ENCODE results near the gene CBX8. TPM values are rescaled to one million over a fixed set of nuclear protein-coding genes. Genes with fewer than 3 reads are reported as not detected.

Gene CBX8
- total and polyA plus RNA-seq, 2 of the 13 experiments (the other 11 are each of a cell fraction or from before 2014, with no cell fraction given): 0.34 to 12.6 TPM

DNA sequence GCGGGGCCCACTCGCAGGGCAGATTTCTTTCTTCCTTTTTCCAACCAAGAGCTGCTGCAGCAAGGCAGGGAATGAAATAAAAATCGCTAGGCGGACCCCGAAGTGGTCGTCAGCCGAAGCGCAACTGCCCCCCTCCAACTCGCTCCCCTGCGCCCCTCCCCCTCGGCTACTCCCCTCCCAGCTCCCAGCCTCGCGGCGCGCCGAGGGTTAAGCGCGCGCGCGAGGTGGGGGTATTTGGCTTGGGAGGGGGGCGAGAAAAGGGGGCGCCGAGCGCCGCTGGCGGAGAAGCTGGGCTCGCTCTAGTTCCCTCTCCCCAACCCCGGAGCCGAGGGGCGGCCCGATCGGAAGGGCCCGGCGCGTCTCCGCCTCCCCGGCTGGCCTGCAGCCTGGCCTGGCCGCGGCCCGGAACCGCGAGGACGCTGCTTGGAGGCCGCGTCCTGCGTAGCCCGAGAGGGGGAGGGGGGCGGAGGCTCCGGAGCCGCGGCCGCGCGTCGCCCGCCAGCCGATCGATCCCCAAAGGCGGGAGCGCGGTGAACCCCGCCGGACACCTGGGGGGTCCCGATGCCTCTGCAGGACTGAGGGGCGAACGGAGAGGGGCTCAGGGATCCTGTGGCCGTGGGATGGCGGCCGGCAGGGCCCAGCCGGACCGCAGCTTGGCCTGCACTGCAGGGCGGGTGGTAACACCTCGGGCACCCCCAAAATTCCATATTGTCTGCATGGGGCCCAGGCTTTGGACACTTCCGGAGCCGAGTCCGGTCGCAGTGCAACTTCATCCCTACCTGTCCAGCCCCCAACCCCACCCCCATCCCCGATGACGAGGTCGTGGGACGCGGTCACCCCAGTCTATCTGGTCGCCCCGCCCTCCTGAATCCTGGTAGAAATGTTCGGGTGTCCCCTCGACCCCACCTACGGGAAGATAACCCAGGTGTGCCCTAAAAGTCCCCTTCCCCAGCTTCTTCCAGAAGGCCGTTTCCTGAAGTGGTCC lies 47.2 kb upstream of the CBX8 start (continued):
- TF ChIP-seq, protein P1, sequence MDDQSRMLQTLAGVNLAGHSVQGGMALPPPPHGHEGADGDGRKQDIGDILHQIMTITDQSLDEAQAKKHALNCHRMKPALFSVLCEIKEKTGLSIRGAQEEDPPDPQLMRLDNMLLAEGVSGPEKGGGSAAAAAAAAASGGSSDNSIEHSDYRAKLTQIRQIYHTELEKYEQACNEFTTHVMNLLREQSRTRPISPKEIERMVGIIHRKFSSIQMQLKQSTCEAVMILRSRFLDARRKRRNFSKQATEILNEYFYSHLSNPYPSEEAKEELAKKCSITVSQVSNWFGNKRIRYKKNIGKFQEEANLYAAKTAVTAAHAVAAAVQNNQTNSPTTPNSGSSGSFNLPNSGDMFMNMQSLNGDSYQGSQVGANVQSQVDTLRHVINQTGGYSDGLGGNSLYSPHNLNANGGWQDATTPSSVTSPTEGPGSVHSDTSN (CRISPR knock-in tag; IDR thresholded peaks at IDR 0.05; ENCODE audit: borderline replicate concordance): no peak
- peak; percentile 47; the same call in 1 of the 2 replicates for TF ChIP-seq HES4 (CRISPR knock-in tag; IDR thresholded peaks at IDR 0.05; ENCODE audit: borderline replicate concordance)
- peak; percentile 80 for TF ChIP-seq SALL1 (CRISPR knock-in tag; IDR thresholded peaks at IDR 0.05)
- peak; percentile 2; the same call in 1 of the 2 replicates for TF ChIP-seq HNF4A (CRISPR knock-in tag; IDR thresholded peaks at IDR 0.05)
- no peak for TF ChIP-seq NR3C1 (CRISPR knock-in tag; IDR thresholded peaks at IDR 0.05)
- TF ChIP-seq, protein P2, sequence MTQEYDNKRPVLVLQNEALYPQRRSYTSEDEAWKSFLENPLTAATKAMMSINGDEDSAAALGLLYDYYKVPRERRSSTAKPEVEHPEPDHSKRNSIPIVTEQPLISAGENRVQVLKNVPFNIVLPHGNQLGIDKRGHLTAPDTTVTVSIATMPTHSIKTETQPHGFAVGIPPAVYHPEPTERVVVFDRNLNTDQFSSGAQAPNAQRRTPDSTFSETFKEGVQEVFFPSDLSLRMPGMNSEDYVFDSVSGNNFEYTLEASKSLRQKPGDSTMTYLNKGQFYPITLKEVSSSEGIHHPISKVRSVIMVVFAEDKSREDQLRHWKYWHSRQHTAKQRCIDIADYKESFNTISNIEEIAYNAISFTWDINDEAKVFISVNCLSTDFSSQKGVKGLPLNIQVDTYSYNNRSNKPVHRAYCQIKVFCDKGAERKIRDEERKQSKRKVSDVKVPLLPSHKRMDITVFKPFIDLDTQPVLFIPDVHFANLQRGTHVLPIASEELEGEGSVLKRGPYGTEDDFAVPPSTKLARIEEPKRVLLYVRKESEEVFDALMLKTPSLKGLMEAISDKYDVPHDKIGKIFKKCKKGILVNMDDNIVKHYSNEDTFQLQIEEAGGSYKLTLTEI (CRISPR knock-in tag; conservative IDR thresholded peaks at IDR 0.05): no peak
- TF ChIP-seq STAT5B (CRISPR knock-in tag; IDR thresholded peaks at IDR 0.05): no peak
- TF ChIP-seq, protein P3, sequence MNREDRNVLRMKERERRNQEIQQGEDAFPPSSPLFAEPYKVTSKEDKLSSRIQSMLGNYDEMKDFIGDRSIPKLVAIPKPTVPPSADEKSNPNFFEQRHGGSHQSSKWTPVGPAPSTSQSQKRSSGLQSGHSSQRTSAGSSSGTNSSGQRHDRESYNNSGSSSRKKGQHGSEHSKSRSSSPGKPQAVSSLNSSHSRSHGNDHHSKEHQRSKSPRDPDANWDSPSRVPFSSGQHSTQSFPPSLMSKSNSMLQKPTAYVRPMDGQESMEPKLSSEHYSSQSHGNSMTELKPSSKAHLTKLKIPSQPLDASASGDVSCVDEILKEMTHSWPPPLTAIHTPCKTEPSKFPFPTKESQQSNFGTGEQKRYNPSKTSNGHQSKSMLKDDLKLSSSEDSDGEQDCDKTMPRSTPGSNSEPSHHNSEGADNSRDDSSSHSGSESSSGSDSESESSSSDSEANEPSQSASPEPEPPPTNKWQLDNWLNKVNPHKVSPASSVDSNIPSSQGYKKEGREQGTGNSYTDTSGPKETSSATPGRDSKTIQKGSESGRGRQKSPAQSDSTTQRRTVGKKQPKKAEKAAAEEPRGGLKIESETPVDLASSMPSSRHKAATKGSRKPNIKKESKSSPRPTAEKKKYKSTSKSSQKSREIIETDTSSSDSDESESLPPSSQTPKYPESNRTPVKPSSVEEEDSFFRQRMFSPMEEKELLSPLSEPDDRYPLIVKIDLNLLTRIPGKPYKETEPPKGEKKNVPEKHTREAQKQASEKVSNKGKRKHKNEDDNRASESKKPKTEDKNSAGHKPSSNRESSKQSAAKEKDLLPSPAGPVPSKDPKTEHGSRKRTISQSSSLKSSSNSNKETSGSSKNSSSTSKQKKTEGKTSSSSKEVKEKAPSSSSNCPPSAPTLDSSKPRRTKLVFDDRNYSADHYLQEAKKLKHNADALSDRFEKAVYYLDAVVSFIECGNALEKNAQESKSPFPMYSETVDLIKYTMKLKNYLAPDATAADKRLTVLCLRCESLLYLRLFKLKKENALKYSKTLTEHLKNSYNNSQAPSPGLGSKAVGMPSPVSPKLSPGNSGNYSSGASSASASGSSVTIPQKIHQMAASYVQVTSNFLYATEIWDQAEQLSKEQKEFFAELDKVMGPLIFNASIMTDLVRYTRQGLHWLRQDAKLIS (CRISPR knock-in tag; IDR thresholded peaks at IDR 0.05): peak; percentile 80; the same call in 1 of the 2 replicates
- TF ChIP-seq ISX (CRISPR knock-in tag; conservative IDR thresholded peaks at IDR 0.05): no peak
- TF ChIP-seq MEIS2 (CRISPR knock-in tag; IDR thresholded peaks at IDR 0.05): peak; percentile 21; the same call in 1 of the 2 replicates
- no peak for TF ChIP-seq GLMP (CRISPR knock-in tag; IDR thresholded peaks at IDR 0.05; ENCODE audit: borderline replicate concordance)
- no peak for TF ChIP-seq KDM1A (CRISPR knock-in tag; IDR thresholded peaks at IDR 0.05)
- TF ChIP-seq YEATS2 (CRISPR knock-in tag; IDR thresholded peaks at IDR 0.05; ENCODE audit: borderline replicate concordance): peak; percentile 72
- no peak; the same call in 1 of the 2 replicates for TF ChIP-seq SP4 (CRISPR knock-in tag; IDR thresholded peaks at IDR 0.05)
- TF ChIP-seq SRSF1 (optimal IDR thresholded peaks at IDR 0.05; ENCODE audit: low read depth, low read length): peak; percentile 81
- TF ChIP-seq CREM (IDR thresholded peaks at IDR 0.05): no peak
- TF ChIP-seq CREM (CRISPR knock-in tag; IDR thresholded peaks at IDR 0.05): 0 out of 2 replicates have a peak, but pooled peaks have one; percentile 4
- TF ChIP-seq FLYWCH1 (CRISPR knock-in tag; IDR thresholded peaks at IDR 0.05): peak; percentile 76; the same call in 1 of the 2 replicates
- TF ChIP-seq ZNF569 (CRISPR knock-in tag; IDR thresholded peaks at IDR 0.05; ENCODE audit: borderline replicate concordance): no peak
- no peak for TF ChIP-seq ZMAT5 (CRISPR knock-in tag; IDR thresholded peaks at IDR 0.05; ENCODE audit: borderline replicate concordance, low read depth)

All from HepG2 (cell line).